HG03175 (cell line): ENCODE measurements around the gene EDC3.
"Not testable (repeated sequence)": the region's sequence is repeated elsewhere in the genome, so short reads cannot be mapped to it uniquely, and the experiment has no call there.

Experiments used
- ATAC-seq: cut with Tn5 transposase; IDR thresholded peaks from one replicate; pipeline ENCODE4 v1.9.1; 2021; ENCODE audit warnings: mild to moderate bottlenecking, moderate library complexity; ENCODE audit not compliant: unreplicated experiment

Gene EDC3

GRCh38 chr15:74653426-74654102 is 42.3 kb downstream of the EDC3 start:
- no peak for ATAC-seq

- ATAC-seq = no peak
Observed at GRCh38 chr15:74651242-74651741, 44.5 kb downstream of the EDC3 start.

DNA sequence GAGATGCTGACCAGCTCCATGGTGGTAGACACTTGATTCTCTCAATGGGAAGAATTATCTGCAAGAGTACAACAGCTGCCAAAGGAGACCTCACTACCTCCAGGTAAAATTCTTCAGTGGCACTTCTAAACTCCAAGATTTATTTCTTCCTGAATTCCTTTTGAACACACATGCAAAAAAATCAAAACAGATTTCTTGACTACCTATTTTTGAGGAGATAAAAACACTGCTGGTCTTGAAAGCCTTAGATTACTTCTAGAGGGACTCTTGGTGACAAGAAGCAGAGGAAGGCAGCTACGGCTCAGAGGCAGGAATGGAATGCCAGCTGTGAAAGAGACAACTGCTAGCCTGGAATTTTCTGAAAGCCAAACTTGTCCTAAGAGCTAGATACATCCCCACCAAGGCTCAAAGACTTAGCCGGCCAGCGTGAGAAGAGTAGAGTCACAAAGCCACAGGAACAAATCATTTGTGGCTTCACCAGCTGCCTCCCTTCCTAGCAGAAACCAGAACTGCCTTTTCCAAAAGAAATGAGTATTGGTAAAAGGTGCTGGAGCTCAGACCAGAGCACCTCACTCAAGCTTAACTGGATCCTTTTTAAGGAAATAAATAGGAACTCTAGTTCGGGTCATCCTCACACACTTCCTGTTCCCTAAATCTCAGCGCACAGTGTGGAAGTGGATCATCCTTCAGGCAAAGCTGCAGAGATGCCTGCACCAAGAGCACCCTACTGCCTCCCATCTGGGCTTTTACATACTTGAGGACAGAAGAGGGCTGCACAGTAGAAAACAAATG is 47.6 kb downstream of the EDC3 start:
- no peak for ATAC-seq

DNA sequence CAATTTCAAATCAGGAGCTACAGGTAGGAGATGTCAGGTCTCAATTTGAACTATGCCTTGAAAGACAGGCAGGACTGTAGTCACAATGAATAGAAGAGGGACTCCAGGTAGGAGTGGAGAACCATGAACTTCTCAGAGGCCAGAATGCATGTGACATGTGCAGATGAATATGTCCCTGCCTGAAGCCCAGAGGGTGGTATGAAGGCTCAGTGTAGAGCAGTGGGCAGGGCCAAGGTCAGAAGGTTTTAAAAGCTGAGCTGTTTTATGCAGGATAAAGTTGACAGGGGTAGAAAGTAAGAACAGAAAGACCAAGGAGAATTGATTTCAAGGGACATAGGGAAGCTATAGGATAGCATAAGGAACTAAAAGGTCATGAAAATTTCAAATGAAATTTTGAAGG is 49.3 kb downstream of the EDC3 start:
- no peak for ATAC-seq

- ATAC-seq = no peak
Observed at GRCh38 chr15:74643665-74644204, 52.1 kb downstream of the EDC3 start.

- ATAC-seq = no peak
Observed at GRCh38 chr15:74642734-74643664, 52.8 kb downstream of the EDC3 start.

DNA sequence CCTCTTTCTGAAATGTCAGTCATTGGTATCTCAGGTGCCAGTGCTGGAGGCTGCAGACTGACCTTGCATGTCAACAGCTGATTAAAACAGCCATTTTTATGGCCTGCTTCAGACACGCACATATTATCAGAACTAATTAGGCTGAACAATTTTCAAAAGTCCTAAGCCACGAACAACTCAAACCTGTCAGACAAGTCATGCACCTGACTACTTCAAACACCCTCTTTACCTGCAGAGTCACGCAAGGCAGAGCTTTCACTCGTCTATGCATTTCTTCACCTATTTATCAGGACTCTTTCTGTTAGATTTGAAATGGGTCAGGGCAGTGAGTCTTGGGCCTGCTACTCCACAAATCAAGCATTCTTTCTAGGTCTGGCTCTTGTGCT is 53.5 kb downstream of the EDC3 start:
- no peak for ATAC-seq

- no peak for ATAC-seq
Observed at GRCh38 chr15:74641151-74641550, 54.7 kb downstream of the EDC3 start.

DNA sequence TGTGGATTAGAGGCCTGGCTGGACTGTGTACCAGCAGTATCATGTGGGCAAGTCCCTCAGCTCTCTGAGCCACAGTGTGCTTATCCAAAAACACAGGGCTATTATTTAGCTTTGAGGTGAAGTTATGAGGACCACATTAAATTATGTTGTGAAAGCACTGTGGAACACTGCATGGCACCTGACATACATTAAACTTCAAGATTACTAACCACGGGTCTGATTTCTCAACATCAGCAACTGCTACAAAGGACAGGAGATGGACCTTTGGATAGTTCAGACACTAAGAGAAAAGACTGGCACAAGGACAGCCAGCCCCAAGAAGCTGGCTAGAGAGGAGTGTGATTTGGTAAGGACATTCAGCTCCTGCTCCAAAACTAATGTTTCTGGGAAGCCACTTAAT is 58.8 kb downstream of the EDC3 start:
- ATAC-seq = no peak

- ATAC-seq = no peak
Observed at GRCh38 chr15:74635228-74635627, 60.6 kb downstream of the EDC3 start.

DNA sequence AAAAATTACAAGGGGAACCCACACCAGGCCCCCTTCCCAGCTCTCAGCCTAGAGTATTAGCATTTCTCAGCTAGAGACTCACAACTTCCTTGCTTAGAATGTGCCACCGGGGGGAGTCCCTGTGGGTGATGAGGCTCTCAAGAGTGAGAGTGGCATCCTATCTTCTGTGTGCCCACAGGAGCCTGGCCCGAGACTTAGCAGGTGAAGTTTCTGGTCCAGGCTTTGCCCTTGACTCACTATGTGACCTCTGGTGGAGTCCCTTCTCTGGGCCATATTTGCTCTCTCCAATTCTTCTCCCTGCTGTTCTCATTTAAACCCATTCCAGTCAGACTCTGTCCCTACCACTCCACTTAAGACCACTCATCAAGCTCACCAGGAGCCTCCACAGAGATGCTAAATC is 62.0 kb downstream of the EDC3 start:
- ATAC-seq = no peak

GRCh38 chr15:74632601-74633000 is 63.2 kb downstream of the EDC3 start:
- no peak for ATAC-seq

- no peak for ATAC-seq
Observed at GRCh38 chr15:74631935-74632560, 63.8 kb downstream of the EDC3 start.

- ATAC-seq = no peak
Observed at GRCh38 chr15:74631408-74631807, 64.4 kb downstream of the EDC3 start.

- no peak for ATAC-seq
Observed at GRCh38 chr15:74631087-74631385, 64.8 kb downstream of the EDC3 start.

GRCh38 chr15:74630284-74631086 is 65.3 kb downstream of the EDC3 start:
- ATAC-seq = no peak

DNA sequence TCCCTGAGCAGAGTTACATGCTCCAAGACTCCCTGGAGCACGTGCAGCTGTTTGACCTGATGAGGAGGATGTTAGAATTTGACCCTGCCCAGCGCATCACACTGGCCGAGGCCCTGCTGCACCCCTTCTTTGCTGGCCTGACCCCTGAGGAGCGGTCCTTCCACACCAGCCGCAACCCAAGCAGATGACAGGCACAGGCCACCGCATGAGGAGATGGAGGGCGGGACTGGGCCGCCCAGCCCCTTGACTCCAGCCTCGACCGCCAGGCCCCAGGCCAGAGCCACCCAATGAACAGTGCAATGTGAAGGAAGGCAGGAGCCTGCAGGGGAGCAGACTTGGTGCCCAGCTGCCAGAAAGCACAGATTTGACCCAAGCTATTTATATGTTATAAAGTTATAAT is 66.1 kb downstream of the EDC3 start:
- not testable (repeated sequence) for ATAC-seq

DNA sequence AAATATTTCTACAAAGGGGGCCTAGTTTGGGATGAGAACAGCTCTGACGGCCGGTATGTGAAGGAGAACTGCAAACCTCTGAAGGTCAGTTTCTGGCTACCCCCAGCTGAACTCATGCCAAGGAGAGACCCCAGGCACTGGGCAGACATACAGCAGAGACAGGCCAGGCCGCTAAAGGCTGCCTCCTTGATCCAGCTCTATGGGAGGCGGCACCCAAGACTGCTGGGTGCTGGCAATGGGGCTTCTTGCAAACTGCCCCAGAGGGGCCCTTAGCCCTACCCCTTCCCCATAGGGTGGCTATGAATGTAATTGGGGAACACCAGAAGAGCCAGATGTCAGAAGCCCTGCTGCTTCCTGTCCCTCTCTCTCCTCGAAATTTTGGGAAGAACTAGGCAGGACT is 66.9 kb downstream of the EDC3 start:
- ATAC-seq = no peak

DNA sequence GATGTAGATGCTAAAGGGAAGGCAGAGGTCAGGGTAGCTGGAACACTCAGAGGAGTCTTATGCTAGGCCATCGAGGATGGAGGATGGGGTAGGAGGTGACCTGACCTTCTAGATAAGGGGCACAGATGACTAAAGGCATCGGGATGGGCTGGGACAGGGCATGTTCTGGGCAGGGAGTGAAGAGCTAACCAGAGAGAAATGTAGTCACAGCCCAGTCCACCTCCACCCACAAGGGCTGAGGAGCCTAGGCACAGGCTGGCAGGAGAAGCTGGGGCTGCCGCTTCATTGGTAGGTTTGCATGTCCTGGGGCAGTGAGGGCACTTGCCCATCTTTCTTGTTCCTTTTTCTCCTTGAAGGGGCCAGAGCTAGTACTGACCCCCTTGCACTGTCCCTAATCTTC is 67.6 kb downstream of the EDC3 start:
- ATAC-seq = no peak

GRCh38 chr15:74627766-74628165 is 68.1 kb downstream of the EDC3 start:
- no peak for ATAC-seq
